Ishikawa (cell line): ENCODE data around the gene METAP2.
A peak's percentile ranks its signal among the peaks of the same experiment; 100 is the strongest.

Experiments used
- CREB1 ChIP-seq: IDR thresholded peaks from 2 replicates; pipeline ENCODE4 v1.6.1; 2012; ENCODE audit warnings: low read depth
- EGR1 ChIP-seq: IDR thresholded peaks from 2 replicates; pipeline ENCODE4 v1.6.1; 2012
- EP300 ChIP-seq: IDR thresholded peaks from 2 replicates; pipeline ENCODE4 v1.6.1; 2012; ENCODE audit warnings: borderline replicate concordance
- FOXM1 ChIP-seq: IDR thresholded peaks from 2 replicates; pipeline ENCODE4 v1.6.1; 2012; ENCODE audit warnings: low read depth, borderline replicate concordance
- MAX ChIP-seq: IDR thresholded peaks from 2 replicates; pipeline ENCODE4 v1.6.1; 2012
- RAD21 ChIP-seq: IDR thresholded peaks from 2 replicates; pipeline ENCODE4 v1.6.1; 2012; ENCODE audit warnings: low read depth
- REST ChIP-seq: IDR thresholded peaks from 2 replicates; pipeline ENCODE4 v1.6.1; 2012; ENCODE audit warnings: low read depth, mild to moderate bottlenecking
- TAF1 ChIP-seq: IDR thresholded peaks from 2 replicates; pipeline ENCODE4 v1.6.1; 2012; ENCODE audit warnings: low read depth, mild to moderate bottlenecking
- TCF12 ChIP-seq: IDR thresholded peaks from 2 replicates; pipeline ENCODE4 v1.6.1; 2012; ENCODE audit warnings: low read depth
- YY1 ChIP-seq: IDR thresholded peaks from 2 replicates; pipeline ENCODE4 v1.6.1; 2012; ENCODE audit warnings: low read depth

- no peak for TF ChIP-seq EP300
- no peak for TF ChIP-seq CREB1
- TF ChIP-seq RAD21: no peak
- TF ChIP-seq REST: no peak
- 0 out of 2 replicates have a peak, but pooled peaks have one; percentile 46 for TF ChIP-seq YY1
- TF ChIP-seq TAF1: no peak
- TF ChIP-seq FOXM1: no peak
- TF ChIP-seq EGR1: no peak
- no peak for TF ChIP-seq MAX
- no peak for TF ChIP-seq TCF12
Measured at GRCh38 chr12:95473231-95473883, 595 bp upstream of the METAP2 start.
